SIG-M5 (cell line): ENCODE results near the gene CCNC.

Experiments
- DNase-seq: peaks from one replicate; lab custom pipeline; 2025; lab: John Stamatoyannopoulos, UW

The CCNC gene, protein sequence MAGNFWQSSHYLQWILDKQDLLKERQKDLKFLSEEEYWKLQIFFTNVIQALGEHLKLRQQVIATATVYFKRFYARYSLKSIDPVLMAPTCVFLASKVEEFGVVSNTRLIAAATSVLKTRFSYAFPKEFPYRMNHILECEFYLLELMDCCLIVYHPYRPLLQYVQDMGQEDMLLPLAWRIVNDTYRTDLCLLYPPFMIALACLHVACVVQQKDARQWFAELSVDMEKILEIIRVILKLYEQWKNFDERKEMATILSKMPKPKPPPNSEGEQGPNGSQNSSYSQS

DNA sequence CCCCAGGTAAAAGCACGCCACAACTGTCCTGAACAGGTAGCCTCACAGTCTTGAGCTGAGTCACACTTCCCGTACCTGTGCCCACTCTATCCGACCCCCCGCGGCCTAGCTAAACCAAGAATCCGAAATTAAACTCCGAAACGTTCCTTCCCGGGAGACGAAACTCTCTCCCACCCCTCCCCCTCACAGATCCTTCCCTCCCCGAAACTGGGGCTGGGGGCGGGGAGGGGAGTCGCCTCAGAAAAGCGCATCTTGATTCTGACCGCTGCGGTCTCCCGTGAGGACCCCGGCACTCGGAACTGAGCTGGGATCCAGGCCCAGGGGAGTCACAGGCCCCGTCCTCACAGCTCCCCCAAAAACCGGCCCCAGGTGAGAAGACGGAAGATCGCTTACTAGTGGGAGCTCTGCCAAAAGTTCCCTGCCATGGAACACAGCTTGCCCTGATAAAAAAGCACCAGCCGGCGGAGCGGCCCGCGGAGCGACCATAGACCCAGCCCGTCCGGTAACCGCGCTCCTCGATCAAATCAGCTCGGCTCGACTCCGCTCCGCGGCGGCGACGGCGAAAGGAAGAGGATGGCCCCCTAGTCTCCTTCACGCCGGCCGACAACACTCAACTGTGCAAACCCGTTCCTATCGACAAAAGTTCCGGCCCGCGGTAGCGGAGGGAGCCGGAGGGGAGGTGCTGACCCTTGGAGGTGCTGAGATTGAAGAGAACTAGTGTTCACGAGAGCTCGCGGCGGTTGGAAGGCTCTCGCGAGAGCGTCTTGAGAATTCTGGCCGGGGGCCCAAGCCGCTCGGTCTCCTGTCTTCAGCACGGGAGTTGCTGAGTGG lies at the start of gene CCNC:
TSS of gene CCNC (minus strand) at position 558 of the 831 bp plus-strand sequence. CDS start at position 425, 133 bp downstream.
- DNase-seq, result peak; percentile 30

DNA sequence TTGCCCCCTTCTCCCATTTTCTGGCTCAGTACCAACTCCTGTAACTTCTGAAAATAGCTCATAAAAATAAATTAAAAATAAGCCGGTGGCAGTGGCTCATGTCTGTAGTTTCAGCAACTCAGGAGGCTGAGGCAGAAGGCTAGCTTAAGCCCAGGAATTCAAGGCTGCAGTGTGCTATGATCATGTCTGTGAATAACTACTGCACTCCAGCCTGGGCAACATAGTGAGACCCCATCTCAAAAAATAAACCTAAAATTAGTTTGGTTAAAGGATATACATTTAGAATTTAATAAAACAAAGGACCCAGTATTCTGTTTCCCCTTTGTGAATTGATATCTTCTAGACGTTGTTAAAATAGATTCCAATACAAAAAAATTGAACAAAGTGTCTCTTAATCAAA lies 48.7 kb upstream of the CCNC start:
- DNase-seq, result no peak

DNA sequence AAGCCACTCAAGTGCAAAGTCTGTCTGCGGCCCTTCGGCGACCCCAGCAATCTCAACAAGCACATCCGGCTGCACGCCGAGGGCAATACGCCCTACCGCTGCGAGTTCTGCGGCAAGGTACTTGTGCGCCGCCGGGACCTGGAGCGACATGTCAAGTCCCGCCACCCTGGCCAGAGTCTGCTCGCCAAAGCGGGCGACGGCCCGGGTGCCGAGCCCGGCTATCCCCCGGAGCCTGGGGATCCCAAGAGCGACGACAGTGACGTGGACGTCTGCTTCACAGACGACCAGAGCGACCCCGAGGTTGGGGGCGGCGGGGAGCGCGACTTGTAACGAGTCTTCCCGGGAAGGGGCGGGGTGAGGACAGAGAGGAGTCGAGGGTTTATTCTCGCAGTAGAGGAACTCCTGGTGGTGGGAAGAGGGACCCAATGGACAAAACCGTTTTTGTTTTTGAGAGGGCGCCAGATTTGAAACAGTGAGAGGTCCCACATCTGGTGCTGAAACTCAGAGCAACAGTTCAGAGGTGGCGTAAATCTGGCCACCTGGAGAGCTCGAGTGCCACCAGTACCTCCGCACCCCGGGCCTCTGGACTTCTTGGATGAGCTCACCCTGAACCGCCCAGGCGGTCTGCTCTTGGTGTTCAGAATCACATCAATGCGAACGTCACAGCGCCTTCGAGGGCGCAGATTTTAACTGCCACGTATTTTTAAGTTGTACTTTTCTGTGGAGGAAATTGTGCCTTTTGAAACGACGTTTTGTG lies 46.1 kb upstream of the CCNC start:
- no peak for DNase-seq

DNA sequence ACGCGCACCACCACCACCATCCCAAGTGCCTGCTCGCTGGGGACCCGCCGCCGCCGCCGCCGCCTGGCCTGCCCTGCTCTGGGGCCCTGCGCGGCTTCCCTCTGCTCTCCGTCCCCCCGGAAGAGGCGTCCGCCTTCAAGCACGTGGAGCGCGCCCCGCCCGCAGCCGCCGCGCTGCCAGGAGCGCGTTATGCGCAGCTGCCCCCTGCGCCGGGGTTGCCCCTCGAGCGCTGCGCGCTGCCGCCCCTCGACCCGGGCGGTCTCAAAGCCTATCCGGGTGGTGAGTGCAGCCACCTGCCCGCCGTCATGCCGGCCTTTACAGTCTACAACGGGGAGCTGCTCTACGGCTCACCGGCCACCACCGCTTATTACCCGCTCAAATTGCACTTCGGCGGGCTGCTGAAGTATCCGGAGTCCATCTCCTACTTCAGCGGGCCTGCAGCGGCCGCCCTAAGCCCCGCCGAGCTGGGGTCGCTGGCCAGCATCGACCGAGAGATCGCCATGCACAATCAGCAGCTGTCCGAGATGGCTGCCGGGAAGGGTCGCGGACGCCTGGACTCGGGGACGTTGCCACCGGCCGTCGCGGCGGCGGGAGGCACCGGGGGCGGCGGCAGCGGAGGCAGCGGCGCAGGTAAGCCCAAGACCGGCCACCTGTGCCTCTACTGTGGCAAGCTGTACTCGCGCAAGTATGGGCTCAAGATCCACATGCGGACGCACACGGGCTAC lies 45.4 kb upstream of the CCNC start:
- no peak for DNase-seq

DNA sequence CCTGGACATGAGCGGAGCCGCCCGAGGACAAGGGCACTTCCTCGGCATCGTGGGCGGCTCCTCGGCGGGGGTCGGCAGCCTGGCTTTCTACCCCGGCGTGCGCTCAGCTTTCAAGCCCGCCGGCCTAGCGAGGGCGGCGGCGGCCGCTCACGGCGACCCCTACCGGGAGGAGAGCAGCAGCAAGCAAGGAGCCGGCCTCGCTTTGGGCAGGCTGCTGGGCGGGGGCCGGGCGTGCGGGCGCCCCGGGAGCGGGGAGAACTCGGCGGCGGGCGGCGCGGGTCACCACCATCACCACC lies 44.9 kb upstream of the CCNC start:
- DNase-seq, result no peak

DNA sequence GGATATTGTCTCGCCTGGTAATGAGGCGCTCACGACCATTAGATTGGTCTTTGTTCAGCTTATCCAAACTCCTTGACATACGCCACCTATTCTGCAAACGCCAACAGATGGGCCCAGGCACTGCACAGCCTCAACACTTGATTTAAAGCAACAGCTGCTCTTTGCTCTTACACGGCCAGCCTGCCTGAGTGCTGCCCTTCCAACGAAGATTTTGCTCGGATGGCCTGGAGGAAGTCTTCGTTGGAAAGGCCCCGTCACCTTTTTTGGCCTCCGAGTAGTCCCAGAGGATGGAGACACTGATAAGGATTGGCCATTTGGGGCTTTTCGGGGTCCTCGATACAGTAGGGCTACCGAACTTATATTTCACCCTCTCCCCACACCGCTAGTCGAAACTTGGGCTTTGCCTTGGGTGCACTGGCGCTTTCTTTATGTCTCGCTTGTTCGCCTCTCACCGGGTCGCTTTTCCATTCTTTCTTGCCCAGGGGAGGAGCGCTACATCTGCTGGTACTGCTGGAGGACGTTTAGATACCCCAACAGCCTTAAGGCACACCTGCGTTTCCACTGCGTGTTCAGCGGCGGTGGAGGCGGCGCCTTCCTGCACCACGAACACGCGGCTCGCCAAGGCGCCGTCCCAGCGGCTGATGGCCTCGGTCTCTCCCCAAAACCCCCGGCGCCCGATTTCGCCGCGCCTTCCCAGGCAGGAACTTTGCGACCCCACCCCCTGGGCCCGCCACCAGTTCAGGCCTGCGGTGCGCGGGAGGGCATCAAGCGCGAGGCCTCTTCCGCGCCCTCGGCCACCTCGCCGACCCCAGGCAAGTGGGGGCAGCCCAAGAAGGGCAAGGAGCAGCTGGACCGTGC lies 44.3 kb upstream of the CCNC start:
- DNase-seq, result no peak

DNA sequence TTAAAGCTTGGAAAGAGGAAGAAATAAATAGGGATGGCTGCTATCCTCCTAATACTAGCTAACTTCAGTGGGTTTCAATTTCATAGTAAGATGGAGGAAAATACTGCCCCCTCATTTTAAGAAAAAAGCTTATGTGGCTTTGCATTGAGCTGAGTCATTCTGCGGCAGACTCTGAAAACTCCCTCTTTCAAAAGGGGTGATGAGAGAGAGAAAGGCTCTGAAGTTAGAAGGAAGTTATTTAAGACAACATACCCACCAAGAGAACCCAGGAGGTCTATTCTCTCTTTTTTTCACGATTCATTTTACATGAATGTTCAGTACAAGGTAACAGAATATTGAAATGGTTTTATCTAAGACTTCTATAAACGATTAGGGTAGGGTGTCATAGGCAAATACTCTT lies 42.7 kb upstream of the CCNC start:
- no peak for DNase-seq

DNA sequence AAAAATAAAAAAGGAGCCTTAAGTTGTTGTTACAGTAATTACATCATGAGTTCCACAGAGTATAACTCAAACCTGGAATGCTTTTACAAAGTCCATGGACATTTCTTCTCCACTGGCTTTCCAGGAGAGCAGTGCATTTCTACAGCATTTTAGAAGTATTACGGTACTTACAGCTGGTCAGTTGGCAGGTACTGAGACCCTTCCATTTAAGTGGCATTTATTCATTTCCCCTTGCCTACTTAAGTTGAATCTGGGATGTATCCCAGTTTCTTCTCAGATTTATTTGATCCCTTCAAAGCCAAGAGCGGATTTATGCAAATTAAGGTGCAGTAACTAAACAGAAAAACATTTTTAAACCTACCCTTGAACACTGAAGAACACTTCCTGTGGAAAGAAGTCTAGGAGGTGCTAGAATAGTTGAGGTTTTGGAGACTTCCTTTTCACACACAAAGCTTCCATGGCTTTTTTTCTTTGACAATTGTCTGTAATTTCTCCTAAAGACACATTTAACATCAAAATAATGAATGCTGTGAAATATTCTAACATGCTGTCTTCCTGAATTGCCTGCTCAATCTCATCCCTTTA lies 41.5 kb upstream of the CCNC start:
- no peak for DNase-seq

DNA sequence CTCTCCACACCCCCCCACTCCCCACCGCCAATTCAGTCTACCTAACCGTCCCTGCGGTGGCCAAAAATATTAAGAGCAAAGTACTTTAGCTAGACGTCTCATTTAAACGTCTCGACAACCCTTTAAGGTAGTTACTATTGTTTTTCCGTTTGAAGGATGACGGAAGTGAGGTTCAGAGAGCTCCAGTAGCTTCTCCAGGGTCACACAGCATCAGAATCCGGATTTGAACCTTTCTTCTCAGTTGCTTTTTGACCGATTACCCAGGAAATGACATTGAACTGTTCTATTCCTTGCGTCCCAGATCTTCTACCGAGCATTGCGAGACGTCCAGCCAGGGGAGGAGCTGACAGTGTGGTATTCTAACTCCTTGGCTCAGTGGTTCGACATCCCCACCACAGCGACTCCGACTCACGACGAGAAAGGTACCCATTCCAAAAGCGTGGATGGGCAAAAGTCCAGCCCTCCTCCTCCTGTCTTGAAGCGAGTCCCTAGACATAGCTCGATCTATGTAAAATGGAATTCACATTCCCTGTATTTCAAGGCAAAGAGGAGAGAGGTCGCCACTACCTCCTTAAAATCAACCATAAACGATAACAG lies 40.5 kb upstream of the CCNC start:
- no peak for DNase-seq

DNA sequence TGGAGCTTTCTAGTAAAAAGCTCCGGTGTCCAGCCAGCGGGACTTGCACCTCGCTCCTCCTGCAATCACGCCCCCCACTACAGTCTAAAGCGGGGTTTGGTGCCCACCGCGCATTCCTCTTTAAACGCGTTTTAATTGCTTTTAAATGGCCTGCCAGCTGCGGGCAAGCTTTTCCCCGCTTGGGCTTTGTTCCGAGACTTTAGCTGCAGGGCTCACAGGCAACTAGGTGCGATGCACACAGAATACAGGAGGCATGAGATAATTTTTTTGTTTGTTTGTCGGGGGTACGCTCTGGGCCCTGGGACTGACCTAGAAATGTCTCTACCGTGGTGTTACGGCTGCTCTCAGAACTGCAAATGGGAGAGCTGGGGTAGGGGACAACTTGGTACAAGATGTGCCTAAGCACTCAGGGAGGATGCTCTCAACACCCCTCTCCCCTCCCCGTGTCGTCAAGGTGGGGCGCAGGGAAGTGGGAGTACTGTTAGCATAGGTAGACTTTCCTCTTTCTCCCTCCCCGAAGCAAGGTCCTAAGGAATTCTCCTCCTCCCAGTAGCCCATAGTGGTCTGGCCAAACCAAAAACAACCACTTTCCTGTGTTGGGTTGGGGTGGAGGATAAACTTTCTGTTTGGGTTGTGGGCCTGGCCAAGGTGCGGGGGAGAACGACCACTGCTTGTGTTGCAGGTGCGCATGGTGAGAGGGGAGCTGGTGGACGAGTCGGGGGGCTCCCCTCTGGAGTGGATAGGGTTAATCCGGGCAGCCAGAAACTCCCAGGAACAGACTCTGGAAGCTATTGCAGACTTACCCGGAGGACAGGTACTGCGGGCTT lies 39.8 kb upstream of the CCNC start:
- no peak for DNase-seq

DNA sequence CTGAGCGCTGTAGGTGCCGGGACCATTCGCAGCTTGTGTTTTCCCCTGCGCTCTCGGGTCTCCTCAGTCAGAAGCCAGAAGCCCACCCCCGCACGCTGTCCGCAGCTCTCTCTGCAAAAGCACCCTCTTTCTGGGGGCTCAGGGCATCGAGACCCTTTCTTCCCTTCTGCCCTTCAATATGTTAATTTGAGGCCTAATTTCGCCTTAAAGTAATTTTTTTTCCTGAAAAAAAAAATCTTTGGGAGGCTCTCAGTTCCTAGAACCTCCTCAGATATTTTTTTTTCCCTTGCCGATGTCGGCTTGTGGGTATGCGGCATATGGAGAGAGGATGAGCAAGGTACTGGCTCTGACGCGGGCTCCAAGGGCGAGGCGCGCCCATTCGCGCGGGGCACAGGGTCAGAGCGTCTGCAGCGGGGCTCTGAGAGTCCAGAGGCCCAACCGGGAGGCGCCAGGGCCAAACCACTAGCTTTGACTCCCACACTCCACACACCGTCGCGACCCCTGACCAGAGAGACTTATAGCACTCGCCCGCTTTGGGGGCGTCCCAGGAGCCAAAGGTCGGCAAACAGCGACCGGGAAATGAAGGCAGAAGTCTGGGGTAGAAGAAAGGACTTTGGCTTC lies 39.1 kb upstream of the CCNC start:
- no peak for DNase-seq

DNA sequence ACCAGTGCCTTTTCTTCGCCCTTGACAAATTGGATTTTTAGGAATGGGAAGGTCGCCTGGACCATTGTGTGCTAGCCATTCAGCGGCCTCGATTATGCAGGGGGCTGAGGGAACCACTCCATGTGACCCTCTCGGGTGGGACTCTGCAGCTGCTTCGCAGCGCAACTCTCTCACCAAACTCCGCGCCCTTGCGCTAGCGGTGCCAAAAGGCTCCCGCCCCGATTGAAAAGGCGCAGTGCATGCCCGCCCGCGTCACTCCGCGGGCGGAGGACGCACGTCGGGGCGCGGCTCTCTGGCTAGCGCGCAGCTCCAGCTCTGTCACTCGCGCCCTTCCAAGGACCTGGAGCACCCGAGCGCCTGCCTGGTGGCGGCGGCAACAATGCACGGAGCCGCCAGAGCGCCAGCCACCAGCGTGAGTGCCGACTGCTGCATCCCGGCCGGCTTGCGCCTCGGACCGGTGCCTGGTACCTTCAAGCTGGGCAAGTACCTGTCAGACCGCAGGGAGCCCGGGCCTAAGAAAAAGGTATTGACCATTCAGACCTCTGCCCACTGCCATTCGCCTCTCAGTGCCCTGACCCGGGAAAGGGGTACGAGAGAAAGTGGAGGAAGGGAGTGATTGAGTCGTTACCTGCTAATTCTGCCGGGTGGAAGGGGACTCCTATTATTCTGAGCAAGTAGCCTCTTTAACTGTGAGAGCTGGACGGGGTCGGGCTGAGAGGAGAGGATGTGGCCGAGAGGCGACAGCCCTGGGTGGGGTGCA lies 38.4 kb upstream of the CCNC start, which contains the start of gene PRDM13:
TSS of gene PRDM13 (plus strand) at position 178 of the 760 bp plus-strand sequence. CDS start at position 380, 202 bp downstream.
- DNase-seq, result no peak

DNA sequence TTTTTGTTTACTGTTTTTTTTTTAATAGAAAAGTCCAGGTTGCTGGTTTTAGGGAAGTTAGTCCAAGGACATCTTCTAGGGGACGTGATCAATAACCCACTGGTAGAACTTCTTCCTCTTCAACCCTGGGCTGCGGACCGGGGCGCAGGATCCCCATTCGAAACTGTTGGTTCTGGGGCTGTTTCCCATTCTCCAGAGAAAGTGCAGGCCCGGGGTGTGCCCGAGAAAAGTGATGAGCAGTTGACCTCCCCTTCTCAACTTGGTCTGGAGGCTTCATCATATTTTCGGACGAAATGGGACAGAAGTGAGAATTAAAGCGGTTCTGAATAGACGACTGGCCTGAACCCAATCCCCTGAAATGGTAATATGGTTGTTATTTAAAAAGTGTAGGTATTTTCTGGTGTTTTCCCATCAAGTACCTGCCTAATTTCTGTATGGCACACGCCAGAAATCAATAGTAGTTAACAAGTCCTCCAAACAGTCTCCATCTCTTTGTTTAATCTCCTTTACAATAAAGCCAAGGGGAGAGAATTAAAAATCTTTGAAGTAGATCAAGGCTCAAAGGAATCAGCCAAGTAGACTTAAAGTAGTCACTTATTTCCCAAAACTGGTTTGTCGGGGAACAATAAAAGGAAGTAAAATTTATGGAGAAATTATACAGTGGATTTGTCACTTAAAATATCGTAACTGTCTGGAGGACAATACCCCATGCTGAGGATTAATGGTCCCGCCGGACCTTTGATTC lies 37.6 kb upstream of the CCNC start:
- DNase-seq, result no peak

DNA sequence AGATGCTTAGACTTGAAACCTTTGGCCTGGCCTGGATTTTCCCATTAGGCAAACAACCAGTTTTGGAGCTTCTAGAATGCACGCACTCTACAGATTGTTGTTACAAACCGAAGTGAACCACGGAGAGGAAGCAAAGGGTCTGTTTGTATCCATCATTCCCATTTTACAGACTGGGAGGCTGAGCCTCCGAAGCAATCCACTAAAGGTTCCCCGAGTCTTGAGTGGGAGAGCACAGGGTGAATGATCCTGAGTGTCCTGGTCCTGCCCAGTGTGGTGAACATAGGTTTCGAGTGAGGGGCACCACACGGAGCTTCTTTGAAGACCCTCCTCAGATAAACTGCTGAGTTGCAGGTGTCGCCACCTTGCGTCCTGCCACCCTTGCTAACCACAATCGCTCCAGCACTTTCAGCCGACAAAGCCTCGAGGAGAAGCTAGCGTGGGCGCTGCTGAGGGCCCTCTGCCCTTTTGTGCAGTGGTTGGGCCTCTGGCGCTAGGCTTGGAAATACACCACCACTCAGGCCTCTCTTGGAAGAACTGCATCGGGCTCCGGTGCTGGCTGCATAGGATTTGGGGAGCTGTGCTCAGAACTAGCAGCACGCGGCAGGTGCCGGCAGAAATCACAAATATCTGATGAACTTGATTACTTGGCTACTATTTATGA lies 36.7 kb upstream of the CCNC start:
- DNase-seq, result no peak

DNA sequence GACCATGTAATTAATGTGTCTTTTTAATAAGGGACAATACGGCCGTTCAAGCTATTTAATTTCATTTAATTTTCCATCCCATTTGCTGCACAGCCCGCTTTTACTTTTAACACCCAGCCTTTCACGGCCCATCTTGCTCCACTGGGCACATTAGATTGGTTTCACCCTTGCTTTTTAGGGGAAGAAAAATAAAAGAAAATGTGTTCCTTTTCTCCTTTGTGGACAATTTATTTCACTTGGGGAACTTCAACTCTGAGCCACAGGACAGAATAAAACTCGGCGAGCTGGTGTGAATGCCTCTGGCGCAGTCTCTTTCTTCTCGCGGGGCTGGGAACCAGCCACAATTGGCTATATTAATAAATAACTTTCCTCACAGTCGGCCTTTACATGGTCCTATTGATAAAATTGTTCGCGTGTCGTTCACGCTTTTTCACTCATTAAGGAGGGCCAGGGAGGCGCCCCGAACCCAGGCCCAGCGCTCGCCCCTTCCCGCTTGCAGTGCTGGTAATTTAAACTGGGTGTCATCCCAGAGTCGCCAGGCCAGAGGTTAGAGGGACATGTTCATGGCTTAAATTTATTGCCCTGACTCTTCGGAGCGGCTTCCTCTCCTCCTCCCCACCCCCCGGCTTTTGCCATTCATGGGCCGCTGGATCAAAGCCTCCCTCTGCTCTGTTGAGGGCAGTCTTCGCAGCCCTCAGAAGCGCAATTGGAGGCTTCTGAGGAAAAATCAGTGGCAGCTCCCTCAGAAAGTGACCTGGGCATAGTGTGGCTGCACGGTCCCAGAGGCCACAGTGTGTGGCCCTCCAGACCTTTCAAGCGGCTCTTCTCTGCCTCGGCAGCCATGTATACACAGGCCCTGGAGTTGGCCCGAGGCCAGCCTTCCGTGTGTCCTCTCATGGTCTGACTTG lies 36.0 kb upstream of the CCNC start:
- no peak for DNase-seq
